GM19043 (cell line): Measurements from ENCODE around the gene UBE2I.

ENCODE experiments used
- ATAC-seq: cut with Tn5 transposase; IDR thresholded peaks from one replicate; pipeline ENCODE4 v1.9.1; 2021; ENCODE audit warnings: low read depth; ENCODE audit not compliant: unreplicated experiment

The UBE2I gene

GRCh38 chr16:1312467-1312816 is 3.0 kb downstream of the UBE2I start:
- ATAC-seq = no peak

DNA sequence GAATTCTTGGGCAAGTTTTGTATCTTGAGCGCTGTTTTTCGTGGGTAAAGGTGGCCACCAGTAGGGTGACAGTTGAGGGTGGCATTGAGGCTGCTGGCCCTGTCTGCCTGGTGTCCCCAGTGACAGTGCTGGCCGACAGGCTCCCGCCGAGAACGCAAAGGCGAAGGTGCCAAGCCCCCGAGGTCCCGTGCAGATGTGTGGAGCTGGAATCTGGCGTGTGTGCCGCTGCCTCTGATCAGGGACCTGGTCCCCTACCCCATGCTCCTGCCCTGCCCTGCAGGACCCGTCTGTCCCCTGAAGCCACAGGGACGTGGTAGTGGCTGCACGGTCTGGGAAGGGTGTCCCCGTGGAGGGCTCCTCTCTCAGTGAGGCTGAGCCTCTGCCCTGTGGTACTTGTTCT is 3.5 kb downstream of the UBE2I start:
- no peak for ATAC-seq

DNA sequence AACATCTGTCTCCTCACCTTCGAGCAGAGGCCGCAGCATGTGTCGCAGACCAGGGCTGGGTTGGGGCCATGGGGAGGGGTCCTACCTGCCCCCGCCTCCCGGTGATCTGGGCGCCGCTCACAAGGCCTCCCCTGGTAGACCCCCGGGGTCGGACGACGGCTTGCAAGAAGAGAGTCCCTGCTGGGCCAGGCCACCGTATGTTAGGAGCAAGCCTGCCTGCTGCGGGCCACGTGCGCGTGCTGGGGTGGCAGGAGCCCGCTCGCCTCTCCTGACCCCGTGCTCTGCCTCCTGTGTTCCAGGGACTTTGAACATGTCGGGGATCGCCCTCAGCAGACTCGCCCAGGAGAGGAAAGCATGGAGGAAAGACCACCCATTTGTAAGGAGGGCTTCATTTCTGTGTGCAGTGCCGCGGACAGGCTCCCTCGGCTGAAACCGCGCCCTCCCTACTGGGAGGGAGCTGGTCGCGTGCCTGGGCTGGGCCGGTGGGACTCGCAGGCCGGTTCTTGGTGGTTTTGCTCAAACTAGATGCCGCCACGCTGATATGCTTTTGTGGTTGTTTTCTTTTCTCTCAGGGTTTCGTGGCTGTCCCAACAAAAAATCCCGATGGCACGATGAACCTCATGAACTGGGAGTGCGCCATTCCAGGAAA is 4.4 kb downstream of the UBE2I start:
- ATAC-seq = no peak

GRCh38 chr16:1314399-1315068 is 5.1 kb downstream of the UBE2I start:
- no peak for ATAC-seq

DNA sequence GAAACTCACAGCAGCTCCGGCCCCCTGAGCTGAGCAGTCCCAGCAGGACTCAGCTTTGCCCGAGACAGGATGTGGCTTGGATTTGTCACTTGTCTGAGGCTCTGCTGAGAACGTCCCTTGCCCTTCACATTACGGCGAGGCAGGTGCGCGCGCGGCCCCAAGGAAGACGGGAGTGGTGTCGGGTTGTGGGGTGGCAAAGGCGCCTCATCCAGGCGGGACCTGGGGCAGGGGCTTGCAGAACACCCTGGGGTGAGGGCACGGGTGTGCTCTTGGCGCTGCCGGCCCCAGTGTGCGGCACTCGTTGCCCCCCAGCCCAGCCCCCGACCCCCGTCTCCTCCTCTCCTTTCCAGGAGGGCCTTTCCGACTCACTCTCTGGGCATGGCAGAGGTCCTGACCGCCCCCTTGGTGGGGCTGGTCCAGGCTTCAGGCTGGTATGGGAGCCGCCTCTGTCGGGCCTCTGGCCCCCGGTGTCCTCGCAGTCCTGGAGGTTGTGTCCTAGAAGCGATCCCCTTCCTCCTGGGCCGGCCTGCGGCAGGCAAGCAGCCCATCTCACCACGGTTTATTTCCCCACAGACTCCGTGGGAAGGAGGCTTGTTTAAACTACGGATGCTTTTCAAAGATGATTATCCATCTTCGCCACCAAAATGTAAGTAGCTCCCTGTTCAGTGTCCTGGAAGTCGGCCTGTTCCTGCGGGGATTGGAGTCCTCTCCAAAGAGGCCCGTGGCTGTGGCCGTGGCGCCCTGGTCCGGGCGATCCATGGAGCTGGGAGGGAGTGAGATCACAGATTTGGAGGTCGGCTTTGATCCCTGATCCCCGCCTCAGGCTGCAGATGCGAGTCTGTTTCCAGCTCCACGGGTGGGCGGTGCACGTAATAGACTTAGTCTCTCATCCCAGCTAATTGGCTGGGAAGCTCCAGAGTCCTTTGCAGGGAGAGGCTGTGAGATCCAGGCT is 5.9 kb downstream of the UBE2I start:
- ATAC-seq = no peak

DNA sequence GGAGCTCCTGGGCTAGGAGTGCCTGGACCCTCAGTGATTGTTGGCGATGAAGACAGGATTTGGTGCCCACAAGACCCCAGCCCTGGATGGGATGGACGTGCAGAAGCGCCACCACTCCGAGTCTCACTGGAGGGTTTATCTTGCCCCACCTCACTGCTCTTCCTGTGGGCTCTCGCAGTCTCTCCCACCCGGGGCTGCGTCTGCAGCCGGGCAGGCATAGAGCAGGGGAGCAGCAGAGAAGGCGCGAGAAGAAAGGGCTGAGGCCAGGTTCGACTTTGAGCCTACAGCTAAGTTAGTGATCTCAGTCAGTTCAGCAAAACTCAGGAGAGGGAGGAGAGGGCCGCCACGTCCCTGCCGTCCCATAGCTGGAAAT is 6.6 kb downstream of the UBE2I start:
- no peak for ATAC-seq

- no peak for ATAC-seq
Measured at GRCh38 chr16:1317479-1318267, 8.2 kb downstream of the UBE2I start.

DNA sequence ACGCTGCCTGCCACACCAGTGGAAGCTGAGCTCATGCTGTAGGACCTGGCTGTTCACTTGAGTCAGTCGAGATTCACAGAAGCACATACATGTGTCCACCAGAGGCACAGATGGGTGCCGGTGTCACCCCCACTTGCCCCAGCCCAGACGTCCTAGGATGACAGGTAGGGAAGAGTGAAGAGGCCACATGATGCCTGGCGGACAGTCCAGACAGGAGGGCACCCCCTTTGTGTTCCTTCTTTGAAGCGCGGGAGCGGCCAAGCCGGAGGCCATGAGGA is 8.8 kb downstream of the UBE2I start:
- ATAC-seq = no peak

DNA sequence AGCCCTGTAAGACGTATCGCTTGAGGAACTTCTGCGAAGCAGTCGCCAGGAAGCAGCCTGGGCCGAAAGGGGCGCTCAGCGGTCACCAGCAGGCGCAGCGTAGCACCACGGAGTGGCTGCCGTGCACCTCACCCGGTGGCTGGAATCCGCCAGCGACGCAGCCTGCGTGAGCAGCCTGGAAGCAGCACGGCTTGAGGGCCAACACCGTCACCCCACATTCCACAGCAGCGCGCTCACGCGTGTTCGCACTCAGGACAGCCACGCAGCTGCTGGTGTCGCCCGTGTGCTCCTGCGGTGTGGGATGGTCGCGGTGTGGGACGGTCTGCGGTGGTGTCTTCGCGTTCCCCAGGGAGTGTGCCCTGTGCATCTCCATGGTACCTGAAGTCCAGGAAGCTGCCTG is 9.6 kb downstream of the UBE2I start:
- ATAC-seq = no peak

DNA sequence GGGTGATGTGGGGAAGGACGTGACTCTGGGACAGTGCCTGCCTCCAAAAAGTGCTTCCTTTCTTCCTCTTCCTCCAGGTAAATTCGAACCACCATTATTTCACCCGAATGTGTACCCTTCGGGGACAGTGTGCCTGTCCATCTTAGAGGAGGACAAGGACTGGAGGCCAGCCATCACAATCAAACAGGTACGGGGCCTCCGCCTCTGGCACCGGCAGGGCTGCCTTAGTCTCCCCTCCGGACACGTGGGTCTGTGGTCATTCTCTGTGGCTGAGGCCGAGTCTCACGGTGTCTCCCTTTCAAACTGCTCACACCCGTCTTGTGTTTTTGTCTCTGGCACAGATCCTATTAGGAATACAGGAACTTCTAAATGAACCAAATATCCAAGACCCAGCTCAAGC is 10.7 kb downstream of the UBE2I start:
- no peak for ATAC-seq

DNA sequence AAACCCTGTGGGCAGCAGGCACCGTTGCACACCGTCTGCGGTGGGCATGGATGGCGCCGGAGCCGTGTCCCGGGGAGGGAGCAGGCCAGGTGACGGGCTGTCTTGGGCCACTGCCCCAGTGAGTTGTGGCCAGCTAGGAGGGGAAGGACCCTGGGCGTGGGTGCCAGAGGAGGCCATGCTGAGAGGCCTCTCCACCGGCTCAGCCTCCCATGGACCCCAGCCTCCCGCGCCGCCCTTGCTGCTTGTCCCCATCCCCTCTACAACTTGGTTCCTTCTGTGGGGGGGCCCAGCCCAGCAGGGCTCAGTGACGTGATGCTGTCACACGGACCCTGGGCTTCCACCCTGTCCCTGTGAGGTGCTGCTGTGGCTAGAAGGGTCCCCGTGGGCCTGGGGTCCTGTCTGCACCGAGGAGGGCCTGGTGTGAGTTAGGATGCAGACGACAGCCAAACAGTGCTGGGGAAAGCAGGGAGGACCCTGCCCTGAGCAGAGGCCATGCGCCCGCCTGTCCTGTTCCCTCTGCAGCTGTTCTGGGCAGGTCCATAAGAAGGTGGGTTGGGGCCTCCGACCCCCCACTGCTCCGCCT is 11.3 kb downstream of the UBE2I start:
- ATAC-seq = no peak

GRCh38 chr16:1322407-1322806 is 13.0 kb downstream of the UBE2I start:
- no peak for ATAC-seq

DNA sequence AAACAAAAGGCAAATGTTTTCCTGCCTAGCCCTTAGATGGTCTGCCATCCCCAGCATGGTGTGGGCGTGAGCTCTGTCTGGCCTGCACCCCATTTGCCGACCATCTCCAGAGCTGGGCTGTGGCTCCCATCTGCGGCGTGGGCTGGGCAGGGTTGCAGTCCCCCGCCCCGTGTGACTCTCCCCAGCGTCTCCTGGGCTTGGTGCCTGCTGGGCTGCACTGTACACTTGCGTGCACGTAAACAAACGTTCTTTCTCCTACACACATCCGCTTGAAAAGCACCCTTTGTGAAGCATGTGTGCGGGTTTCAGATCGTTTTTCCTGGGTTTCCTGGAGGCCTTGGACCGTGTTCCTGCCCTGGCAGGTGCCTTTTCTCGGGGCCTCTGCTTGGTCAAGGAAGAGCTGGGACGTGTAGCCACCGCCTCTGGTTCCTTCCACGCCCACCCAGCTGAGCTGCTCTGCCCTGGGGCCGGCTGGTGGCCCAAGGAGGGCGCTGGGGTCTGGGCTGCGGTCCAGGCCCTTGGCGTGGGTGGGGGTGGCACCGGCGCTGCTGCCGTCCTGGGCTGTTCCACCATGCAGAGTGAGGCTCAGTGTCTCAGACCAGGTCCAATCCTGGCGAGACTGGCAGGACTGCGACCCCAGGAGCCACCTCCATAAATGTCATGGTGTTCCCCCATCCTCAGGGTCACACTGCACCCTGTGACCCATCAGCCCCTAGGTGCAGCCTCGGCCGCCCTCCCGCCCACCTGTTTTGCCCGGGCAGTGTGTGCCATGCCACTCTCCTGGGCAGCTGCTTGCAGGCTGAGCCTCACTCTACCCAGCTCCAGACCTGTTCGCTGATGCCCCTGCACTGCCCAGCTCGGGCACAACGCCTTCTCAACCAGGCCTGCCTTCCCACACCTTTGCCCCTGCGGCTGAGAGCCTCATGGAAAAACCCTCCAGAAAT is 14.1 kb downstream of the UBE2I start:
- ATAC-seq = no peak

DNA sequence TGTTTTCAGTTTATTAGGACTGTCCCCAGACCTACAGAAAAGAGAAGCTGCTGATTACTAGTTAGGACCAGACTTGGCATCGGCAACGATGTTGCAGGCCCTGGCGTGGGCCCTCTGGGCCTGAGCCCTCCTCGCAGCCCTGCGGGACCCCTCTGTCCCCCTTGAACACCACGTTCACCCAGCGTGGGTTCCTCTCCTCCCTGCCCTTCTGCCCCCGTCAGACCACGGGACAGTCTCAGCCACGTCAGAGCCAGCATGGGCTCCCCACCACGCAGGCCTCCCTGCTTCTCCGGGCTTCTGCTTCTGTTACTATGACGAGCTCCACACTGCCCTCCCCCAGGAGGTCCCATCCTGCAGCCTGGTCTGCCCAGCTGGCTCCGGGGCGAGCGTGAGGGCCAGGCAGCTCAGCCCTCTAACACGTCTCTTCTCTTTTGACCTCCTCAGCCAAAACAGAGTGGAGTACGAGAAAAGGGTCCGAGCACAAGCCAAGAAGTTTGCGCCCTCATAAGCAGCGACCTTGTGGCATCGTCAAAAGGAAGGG is 14.9 kb downstream of the UBE2I start:
- ATAC-seq = no peak

GRCh38 chr16:1325261-1325660 is 15.8 kb downstream of the UBE2I start:
- no peak for ATAC-seq

DNA sequence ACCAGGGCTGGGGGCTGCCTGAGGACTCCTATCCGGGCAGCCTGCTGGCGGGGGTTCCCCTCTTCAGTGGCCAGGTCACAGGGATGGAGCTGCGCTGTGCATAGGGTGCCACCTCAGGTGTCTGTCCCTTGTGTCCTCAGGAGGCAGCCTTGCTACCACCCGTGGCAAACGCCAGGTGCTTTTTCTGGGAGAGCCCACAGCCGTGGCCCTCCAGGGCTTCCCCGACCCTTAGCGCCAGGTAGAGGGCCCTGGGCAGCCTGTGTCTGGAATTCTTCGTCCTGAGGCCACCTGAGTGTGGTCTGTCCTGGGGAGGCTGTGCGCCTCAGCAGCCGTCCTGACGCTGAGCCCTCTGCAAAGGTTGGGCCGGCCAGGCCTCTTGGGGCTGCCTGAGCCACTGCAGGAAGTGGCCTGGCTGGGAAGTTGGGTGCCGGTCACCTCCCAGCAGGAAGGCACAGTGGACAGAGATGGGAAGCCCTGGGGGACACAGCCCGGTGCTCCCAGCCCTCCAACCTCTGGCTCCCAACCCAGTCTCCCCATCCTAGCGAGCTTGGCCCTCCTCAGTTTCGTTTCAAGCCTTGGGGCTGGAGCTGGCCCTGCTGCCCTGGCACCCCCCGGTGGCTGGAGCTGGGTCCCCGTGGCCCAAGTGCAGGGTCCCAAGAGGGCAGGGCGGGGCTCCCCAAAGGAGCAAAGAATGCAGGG is 16.4 kb downstream of the UBE2I start:
- ATAC-seq = no peak

- no peak for ATAC-seq
Measured at GRCh38 chr16:1326391-1326790, 17.0 kb downstream of the UBE2I start.

GRCh38 chr16:1326946-1327618 is 17.6 kb downstream of the UBE2I start:
- ATAC-seq = no peak
